GM12801 (cell line): Measurements from ENCODE around the gene CCDC92B.

Experiments used
- TF ChIP-seq, protein P1 (sequence below): IDR thresholded peaks from one replicate; pipeline ENCODE4 v1.5.1; 2011; ENCODE audit warnings: control low read depth; ENCODE audit not compliant: insufficient read length; ENCODE audit errors: extremely low read depth

CCDC92B gene

DNA sequence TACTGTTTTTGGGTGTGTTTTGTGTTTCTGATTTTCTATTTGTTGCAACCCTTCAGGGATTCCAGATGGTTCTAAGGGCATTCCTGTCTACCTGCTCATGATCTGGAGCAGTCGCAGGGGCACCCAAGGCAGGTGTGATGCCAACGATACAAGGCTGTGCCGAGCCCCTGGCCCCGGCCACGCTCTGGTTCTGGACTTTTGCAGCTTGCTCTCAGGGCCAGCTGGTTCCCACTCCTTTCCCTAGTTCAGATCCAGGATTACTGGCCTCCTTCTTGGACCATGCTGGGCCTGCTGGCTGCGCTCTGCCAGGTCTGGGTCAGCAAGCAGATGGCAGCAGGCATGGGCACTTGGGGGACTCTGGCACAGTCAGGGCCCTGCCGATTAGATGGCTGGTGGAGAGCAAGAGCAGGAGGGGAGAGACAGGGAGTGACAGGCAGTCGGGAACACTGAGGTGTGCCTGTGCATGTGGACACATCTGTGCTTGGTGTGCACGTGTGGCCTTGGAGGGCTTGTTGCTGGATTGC, 31.5 kb upstream of the CCDC92B start:
- TF ChIP-seq, protein P1, sequence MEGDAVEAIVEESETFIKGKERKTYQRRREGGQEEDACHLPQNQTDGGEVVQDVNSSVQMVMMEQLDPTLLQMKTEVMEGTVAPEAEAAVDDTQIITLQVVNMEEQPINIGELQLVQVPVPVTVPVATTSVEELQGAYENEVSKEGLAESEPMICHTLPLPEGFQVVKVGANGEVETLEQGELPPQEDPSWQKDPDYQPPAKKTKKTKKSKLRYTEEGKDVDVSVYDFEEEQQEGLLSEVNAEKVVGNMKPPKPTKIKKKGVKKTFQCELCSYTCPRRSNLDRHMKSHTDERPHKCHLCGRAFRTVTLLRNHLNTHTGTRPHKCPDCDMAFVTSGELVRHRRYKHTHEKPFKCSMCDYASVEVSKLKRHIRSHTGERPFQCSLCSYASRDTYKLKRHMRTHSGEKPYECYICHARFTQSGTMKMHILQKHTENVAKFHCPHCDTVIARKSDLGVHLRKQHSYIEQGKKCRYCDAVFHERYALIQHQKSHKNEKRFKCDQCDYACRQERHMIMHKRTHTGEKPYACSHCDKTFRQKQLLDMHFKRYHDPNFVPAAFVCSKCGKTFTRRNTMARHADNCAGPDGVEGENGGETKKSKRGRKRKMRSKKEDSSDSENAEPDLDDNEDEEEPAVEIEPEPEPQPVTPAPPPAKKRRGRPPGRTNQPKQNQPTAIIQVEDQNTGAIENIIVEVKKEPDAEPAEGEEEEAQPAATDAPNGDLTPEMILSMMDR = no peak

DNA sequence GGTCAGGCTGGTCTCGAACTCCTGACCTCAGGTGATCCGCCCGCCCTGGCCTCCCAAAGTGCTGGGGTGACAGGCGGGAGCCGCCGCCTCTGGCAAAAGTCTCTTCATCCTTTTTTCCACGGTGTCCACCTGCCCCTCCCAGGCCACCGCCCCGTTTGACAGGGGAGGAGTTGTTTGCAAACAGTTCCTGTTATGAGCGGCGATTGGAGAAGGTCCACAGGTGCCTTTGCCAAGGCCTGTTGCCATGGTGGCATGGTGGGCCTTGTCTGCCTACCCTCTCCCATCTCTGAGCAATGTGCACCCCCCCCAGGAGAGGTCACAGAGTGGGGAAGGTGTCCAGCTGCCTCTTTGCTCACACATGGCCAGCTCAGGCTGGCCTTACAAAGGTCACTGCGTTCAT, 30.8 kb upstream of the CCDC92B start:
- TF ChIP-seq, protein P1 = no peak

DNA sequence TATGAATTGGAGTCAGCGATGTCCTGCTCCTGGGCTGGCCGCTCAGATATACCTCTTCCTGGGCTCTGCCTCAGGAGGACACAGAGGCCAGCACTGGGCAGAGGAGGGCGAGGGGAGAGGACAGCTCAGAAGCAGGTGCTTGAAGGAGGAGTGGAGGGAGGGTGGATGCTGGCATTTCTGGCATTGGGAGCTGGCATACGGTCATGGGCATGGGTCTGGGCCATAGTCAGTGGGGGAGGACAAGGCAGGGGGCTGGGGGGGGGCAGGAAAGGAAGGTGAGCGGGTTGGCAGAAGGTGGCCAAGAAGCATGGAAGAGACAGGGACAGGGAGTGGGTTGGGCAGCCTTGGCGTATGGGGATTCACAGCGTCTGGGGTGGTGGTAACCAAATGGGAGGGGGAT, 30.1 kb upstream of the CCDC92B start:
- TF ChIP-seq, protein P1 = no peak

DNA sequence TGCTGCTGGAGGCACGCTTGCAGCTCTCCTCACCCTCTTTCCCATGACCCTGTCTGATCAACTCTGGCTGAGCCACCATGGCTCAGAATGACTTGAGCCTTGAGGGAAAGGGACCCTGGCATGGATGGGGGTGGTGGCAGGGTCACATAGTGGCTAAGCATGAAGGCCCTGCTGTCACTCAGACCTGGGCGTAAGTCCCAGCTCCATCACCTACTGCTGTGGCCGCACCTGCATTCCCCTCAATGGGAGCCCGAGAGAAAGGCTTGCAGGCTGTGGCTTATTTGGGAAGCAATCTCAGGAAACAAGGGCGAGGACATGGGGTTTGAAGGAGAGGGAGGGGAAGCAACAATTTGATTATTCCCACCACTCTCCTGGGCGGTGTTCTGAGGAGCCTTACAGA, 29.0 kb upstream of the CCDC92B start:
- TF ChIP-seq, protein P1 = no peak

DNA sequence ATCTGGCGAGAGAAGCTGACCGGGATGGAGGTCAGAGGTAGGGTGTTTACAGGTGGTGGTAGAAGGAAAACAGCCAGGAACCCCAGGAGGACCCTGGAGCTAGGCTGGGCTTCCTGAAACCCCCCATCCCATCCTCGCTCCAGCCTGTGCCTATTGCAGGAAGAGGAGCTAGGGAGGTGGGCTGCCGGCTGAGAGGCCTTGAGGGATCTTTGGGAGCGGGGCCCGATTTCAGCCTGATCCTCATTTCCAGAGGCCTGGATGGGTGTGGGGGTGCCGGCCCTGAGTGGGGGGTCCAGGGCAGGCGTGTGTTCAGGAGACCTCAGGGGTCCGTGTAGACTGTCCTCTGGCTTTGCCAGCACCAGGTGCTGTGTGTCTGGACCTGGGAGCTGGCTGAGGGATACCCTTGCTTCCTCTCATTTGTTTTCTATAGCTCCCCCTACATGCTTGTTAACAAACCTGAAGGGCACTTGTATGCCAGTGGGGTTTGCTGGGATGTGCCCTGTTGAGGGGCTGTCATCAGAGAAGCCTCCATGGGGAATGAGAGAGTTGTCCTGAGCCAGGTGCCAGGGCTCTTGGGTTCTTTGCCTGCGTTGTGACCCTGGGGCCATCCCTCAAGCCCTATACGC, 27.9 kb upstream of the CCDC92B start:
- TF ChIP-seq, protein P1 = no peak

DNA sequence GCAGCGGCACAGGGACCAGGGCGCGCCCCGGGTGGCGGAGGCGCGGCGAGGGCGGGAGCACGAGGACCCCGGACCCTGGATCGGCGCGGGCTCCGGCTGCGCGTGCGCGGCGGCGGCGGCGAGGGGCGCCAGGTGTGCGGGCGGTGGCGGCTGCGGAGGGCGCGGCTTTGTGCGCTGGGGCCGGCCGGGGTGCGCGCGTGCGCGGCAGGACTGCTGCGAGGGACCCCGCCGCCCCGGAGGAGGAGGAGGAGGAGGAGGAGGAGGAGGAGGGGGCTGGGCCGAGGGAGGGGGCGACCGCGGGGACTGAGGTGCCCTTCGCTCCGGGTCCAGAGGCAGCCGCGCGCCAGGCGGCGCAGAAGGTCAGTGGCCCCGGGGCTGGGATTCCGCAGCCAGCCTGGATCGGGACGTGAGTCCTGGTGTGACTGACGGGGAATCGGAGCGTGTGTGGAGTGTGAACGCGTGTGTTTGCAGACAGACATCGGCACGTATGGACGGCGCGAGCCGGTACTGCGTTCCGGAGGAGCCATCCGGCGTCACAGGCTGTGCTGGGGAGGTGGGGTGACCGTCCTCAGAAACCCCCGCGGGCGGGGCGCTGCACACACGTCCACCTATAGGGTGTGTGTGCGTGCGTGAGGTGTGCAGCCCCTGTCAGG, 27.3 kb upstream of the CCDC92B start:
- TF ChIP-seq, protein P1 = no peak

DNA sequence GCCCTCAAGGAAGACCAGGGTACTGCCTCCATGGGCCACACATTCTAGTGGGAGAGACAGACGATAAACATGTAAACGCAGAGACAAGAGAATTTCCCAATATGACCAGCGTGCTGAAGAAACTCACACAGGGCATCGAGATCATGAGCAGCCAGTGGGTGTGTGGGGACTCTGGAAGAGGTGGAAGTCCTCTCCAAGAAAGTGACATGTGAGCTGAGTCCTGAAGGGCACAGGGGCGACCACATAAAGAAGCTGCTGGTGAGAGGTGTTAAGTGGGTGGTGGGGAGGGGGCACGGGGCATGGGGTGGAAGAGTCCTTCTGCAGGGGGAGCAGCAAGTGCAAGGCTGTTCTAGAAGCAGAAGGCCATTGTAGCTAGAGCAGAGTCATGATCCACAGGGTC, 25.8 kb upstream of the CCDC92B start:
- TF ChIP-seq, protein P1 = no peak
